A549 treated with AZD9567 at 1 μM for 4 hours (cell line): Measurements from ENCODE around the gene SHPK. TPM values are rescaled to one million over a fixed set of nuclear protein-coding genes. Genes with fewer than 3 reads are reported as not detected.

ENCODE experiments used
- total RNA-seq: library from RNA; stranded (reverse); fragments of 200-300 nt; extraction: Qiagen RNA extraction; gene quantifications from 5 replicates; pipeline ENCODE4 v1.2.3, GENCODE V29; 2022; ENCODE audit not compliant: insufficient read depth

The SHPK gene, protein sequence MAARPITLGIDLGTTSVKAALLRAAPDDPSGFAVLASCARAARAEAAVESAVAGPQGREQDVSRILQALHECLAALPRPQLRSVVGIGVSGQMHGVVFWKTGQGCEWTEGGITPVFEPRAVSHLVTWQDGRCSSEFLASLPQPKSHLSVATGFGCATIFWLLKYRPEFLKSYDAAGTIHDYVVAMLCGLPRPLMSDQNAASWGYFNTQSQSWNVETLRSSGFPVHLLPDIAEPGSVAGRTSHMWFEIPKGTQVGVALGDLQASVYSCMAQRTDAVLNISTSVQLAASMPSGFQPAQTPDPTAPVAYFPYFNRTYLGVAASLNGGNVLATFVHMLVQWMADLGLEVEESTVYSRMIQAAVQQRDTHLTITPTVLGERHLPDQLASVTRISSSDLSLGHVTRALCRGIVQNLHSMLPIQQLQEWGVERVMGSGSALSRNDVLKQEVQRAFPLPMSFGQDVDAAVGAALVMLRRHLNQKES
- total RNA-seq = 13.6 to 17.9 TPM (median 17.0 TPM) in 5 replicates

DNA sequence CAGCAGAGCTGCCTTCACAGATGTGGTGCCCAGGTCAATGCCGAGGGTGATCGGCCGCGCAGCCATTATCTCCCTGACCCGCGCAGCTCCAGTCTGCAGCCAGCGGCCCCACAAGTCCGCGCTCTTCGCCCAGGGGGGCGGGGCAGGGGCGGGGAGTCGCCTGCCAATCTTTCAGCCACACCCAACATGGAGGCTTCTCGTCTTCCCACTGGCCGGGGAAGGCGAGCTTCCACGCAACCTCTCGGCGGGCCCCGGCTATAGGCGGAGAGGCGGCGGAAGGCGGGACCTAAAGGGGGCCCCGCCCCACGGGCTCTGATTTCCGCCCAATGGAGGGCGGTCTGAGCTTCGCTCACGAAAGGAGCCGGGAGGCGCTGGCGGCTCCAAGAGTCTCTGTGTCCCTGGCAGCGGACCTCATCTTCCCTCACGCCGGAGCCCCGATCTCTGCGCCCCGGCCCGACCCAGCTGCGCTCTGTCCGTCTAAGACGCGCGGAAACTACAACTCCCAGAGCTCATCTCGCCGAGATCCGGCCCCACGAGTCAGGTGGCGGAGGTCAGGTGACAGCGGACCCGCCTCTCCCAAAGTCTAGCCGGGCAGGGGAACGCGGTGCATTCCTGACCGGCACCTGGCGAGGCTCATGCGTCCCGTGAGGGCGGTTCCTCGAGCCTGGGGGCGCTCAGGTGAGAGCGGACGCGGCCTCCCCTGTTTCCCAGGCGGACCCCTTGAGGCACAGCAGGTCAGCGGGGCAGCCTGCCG lies at the start of gene SHPK, which contains the start of gene CTNS:
TSS of gene SHPK (minus strand) at position 97 of the 754 bp plus-strand sequence. CDS start at position 66, 31 bp downstream.
TSS of gene CTNS (plus strand) at position 607 of the 754 bp plus-strand sequence. CDS start 3,447 bp downstream, outside the sequence.

GRCh38 chr17:3668279-3669084 lies 32.4 kb upstream of the SHPK start, which contains the start of the genes EMC6 and TAX1BP3:
Gene EMC6, plus strand, starts transcription at chr17:3668812. Its CDS starts 335 bp downstream, at chr17:3669147.
Gene TAX1BP3, minus strand, starts transcription at chr17:3668578. Its CDS starts 52 bp downstream, at chr17:3668526.

Other genes starting within 250 kb of the SHPK start
- not detected in 5 replicates for gene OR3A2, start 249.9 kb downstream of the SHPK start, total RNA-seq
- gene OR1E1, start 237.8 kb downstream of the SHPK start, total RNA-seq = not detected in 5 replicates
- not detected in 5 replicates for gene OR3A3, start 224.9 kb downstream of the SHPK start, total RNA-seq
- gene OR1E2, start 202.4 kb downstream of the SHPK start, total RNA-seq = not detected in 5 replicates
- gene SPATA22, start 164.4 kb downstream of the SHPK start, total RNA-seq = not detected in 5 replicates
- gene ASPA, start 160.3 kb downstream of the SHPK start, total RNA-seq = not detected in 5 replicates
- gene TRPV3, start 78.4 kb downstream of the SHPK start, total RNA-seq = 0.10 to 0.37 TPM (median 0.18 TPM) in 5 replicates
- gene TRPV1, start 26.8 kb downstream of the SHPK start, total RNA-seq = 2.5 to 5.3 TPM (median 4.8 TPM) in 5 replicates
- 8.7 to 16.3 TPM (median 13.9 TPM) in 5 replicates for gene CTNS, start 510 bp upstream of the SHPK start, total RNA-seq
- gene TAX1BP3, start 32.3 kb upstream of the SHPK start, total RNA-seq = 251 to 369 TPM (median 356 TPM) in 5 replicates
- 108 to 162 TPM (median 160 TPM) in 5 replicates for gene EMC6, start 32.6 kb upstream of the SHPK start, total RNA-seq
- 13.4 to 22.8 TPM (median 20.0 TPM) in 5 replicates for gene P2RX5, start 59.9 kb upstream of the SHPK start, total RNA-seq
- gene HASPIN, start 87.7 kb upstream of the SHPK start, total RNA-seq = 12.7 to 19.8 TPM (median 13.6 TPM) in 5 replicates
- 61.9 to 101 TPM (median 93.8 TPM) in 5 replicates for gene ITGAE, start 164.9 kb upstream of the SHPK start, total RNA-seq
- 29.7 to 46.3 TPM (median 32.6 TPM) in 5 replicates for gene NCBP3, start 210.0 kb upstream of the SHPK start, total RNA-seq